Measurements from ENCODE around the gene ACADL.
"Not testable (repeated sequence)": the region's sequence is repeated elsewhere in the genome, so short reads cannot be mapped to it uniquely, and the experiment has no call there.

ACADL gene

GRCh38 chr2:210199186-210199765, 26.0 kb downstream of the ACADL start:
- no peak for DNase-seq

GRCh38 chr2:210198326-210198725, 26.9 kb downstream of the ACADL start:
- no peak for DNase-seq

GRCh38 chr2:210197720-210198119, 27.5 kb downstream of the ACADL start:
- DNase-seq, result no peak

- peak; percentile 14 for DNase-seq
These were observed 30.0 kb downstream of the ACADL start for GRCh38 chr2:210195101-210195852.

GRCh38 chr2:210190345-210190744, 34.9 kb downstream of the ACADL start:
- DNase-seq, result no peak

- no peak for DNase-seq
These were observed 35.7 kb downstream of the ACADL start for GRCh38 chr2:210189452-210190138.

GRCh38 chr2:210188755-210189154, 36.5 kb downstream of the ACADL start:
- no peak for DNase-seq

GRCh38 chr2:210188190-210188589, 37.1 kb downstream of the ACADL start:
- no peak for DNase-seq

- DNase-seq, result not testable (repeated sequence)
These were observed 41.3 kb downstream of the ACADL start for GRCh38 chr2:210183936-210184335.

GRCh38 chr2:210181606-210182088, 43.6 kb downstream of the ACADL start:
- peak; percentile 39 for DNase-seq

GRCh38 chr2:210181033-210181605, 44.1 kb downstream of the ACADL start:
- not testable (repeated sequence) for DNase-seq

GRCh38 chr2:210180477-210180876, 44.8 kb downstream of the ACADL start:
- DNase-seq, result no peak

- DNase-seq, result no peak
These were observed 45.8 kb downstream of the ACADL start for GRCh38 chr2:210179351-210179990.

- DNase-seq, result no peak
These were observed 47.5 kb downstream of the ACADL start for GRCh38 chr2:210177769-210178168.

- DNase-seq, result not testable (repeated sequence)
These were observed 48.1 kb downstream of the ACADL start for GRCh38 chr2:210177115-210177514.

- DNase-seq, result no peak
These were observed 51.2 kb downstream of the ACADL start for GRCh38 chr2:210174086-210174485.

GRCh38 chr2:210172219-210172575, 53.0 kb downstream of the ACADL start:
- no peak for DNase-seq

GRCh38 chr2:210171309-210172218, 53.7 kb downstream of the ACADL start, which contains the start of gene KANSL1L:
Gene KANSL1L, minus strand, starts transcription at chr2:210171409. Its CDS starts 16,827 bp downstream, at chr2:210154582.
- peak; percentile 98 for DNase-seq

- DNase-seq, result peak; percentile 96
These were observed 54.6 kb downstream of the ACADL start for GRCh38 chr2:210170446-210171303.

- DNase-seq, result no peak
These were observed 55.1 kb downstream of the ACADL start for GRCh38 chr2:210170196-210170445.
